ENCODE results near the gene RIC8A.
"Not testable (repeated sequence)": the region's sequence is repeated elsewhere in the genome, so short reads cannot be mapped to it uniquely, and the experiment has no call there.

The RIC8A gene

GRCh38 chr11:207208-207862 is at the start of gene RIC8A, which contains the start of gene BET1L:
Gene RIC8A, plus strand, starts transcription at chr11:207708. Its CDS starts 1,147 bp downstream, at chr11:208855.
Gene BET1L, minus strand, starts transcription at chr11:207399. Its CDS starts 78 bp downstream, at chr11:207321.
- DNase-seq = peak; percentile 98
- Mint-ChIP-seq H3K4me1 (peaks cover 36 to 61% of the 10 kb centered on the region in 2 donors), H3K27me3 (no peaks in the 10 kb centered on the region), H3K9me3 (no peaks in the 10 kb centered on the region), H3K4me3 (peak within 1 kb of the TSS; percentile 92 to 95), H3K36me3 (peaks cover 31 to 62% of the 10 kb centered on the region in 2 donors), H3K27ac (peak within 1 kb of the TSS; percentile 98)
- ATAC-seq (replicated peaks) = peak; percentile 78 to 85

GRCh38 chr11:180242-180641 is 27.3 kb upstream of the RIC8A start:
- DNase-seq; ATAC-seq (replicated peaks): not testable (repeated sequence)

GRCh38 chr11:189200-189783 is 18.2 kb upstream of the RIC8A start:
- not testable (repeated sequence) for H3K27me3 Mint-ChIP-seq, H3K4me3 Mint-ChIP-seq, H3K4me1 Mint-ChIP-seq, H3K27ac Mint-ChIP-seq, DNase-seq, H3K36me3 Mint-ChIP-seq, H3K9me3 Mint-ChIP-seq
- ATAC-seq (replicated peaks) = peak in 1 of 2 donors; percentile 10

More at GRCh38 chr11:180242-180641, 27.3 kb upstream of the RIC8A start:
- not testable (repeated sequence) for H3K4me1 Mint-ChIP-seq, H3K4me3 Mint-ChIP-seq, H3K36me3 Mint-ChIP-seq, H3K9me3 Mint-ChIP-seq, H3K27ac Mint-ChIP-seq, H3K27me3 Mint-ChIP-seq

GRCh38 chr11:189843-190311 is 17.6 kb upstream of the RIC8A start:
- DNase-seq, H3K27ac Mint-ChIP-seq, H3K36me3 Mint-ChIP-seq, H3K27me3 Mint-ChIP-seq, H3K9me3 Mint-ChIP-seq, H3K4me1 Mint-ChIP-seq, H3K4me3 Mint-ChIP-seq: not testable (repeated sequence)
- peak; percentile 70 to 83 for ATAC-seq (replicated peaks)

- DNase-seq; H3K36me3 Mint-ChIP-seq; H3K27me3 Mint-ChIP-seq; H3K4me3 Mint-ChIP-seq; ATAC-seq (replicated peaks); H3K27ac Mint-ChIP-seq; H3K9me3 Mint-ChIP-seq; H3K4me1 Mint-ChIP-seq: not testable (repeated sequence)
Observed at GRCh38 chr11:190546-190945, 17.0 kb upstream of the RIC8A start.

GRCh38 chr11:191490-192478 is 15.7 kb upstream of the RIC8A start:
- H3K4me3 Mint-ChIP-seq, H3K36me3 Mint-ChIP-seq, H3K9me3 Mint-ChIP-seq, DNase-seq, H3K4me1 Mint-ChIP-seq, H3K27ac Mint-ChIP-seq, H3K27me3 Mint-ChIP-seq: not testable (repeated sequence)
- ATAC-seq (replicated peaks) = peak; percentile 85 to 91

DNA sequence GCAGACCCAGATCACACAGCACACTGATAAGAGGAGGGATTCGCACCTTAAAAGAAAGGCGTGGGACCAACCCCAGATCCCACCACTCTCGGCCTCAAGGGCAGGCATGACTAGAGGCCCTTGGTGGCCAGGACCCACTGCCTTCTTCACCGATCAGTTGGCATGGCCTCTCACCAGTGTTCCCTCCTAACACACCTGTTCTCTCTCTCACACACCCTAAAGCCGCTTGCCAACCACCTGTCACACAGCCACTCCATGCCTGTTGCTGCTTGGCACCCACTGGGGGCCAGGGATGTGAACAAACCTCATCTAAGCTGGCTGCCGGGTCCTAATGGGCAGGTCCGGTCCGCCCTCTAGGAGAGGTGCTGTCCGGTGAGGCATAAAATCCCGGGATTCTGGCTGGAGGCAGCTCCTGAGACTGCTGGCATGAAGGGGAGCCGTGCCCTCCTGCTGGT is 14.8 kb upstream of the RIC8A start, which contains the start of gene SCGB1C1:
Gene SCGB1C1, plus strand, starts transcription at position 405 of the 455 bp plus-strand sequence. Its CDS starts 22 bp downstream, at position 427.
- not testable (repeated sequence) for ATAC-seq (replicated peaks); DNase-seq; H3K36me3 Mint-ChIP-seq; H3K27me3 Mint-ChIP-seq; H3K9me3 Mint-ChIP-seq; H3K27ac Mint-ChIP-seq; H3K4me3 Mint-ChIP-seq; H3K4me1 Mint-ChIP-seq

DNA sequence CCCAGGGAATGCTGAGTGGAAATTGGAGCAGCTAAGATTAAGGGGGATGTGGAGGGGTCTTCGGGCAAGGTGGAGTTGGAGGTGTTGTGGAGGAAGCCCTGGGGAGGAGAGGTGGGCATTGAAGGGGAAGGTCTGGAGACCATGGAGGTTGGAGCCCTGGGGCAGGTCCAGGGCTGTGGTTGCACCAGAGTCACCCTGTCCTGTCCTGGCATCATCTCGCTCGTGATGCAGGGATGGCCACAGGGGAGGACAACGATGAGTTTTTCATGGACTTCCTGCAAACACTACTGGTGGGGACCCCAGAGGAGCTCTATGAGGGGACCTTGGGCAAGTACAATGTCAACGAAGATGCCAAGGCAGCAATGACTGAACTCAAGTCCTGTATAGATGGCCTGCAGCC is 14.0 kb upstream of the RIC8A start:
- not testable (repeated sequence) for ATAC-seq (replicated peaks); H3K27me3 Mint-ChIP-seq

GRCh38 chr11:196786-197731 is 10.4 kb upstream of the RIC8A start:
- DNase-seq (no peak), ATAC-seq (replicated peaks) (no peak)
- Mint-ChIP-seq H3K4me3 (no peak overlapping the region), H3K27me3 (no peaks in the 10 kb centered on the region), H3K36me3 (peaks cover 0 to 4% of the 10 kb centered on the region in 2 donors), H3K4me1 (peaks cover 5 to 15% of the 10 kb centered on the region in 2 donors), H3K27ac (no peak overlapping the region), H3K9me3 (no peaks in the 10 kb centered on the region)

More for the DNA sequence above, 14.0 kb upstream of the RIC8A start:
- H3K4me1 Mint-ChIP-seq, DNase-seq, H3K36me3 Mint-ChIP-seq, H3K4me3 Mint-ChIP-seq, H3K9me3 Mint-ChIP-seq, H3K27ac Mint-ChIP-seq: not testable (repeated sequence)

- Mint-ChIP-seq H3K4me3 (no peak overlapping the region), H3K36me3 (peaks cover 5% of the 10 kb centered on the region in 2 donors), H3K27ac (peak overlapping the region; percentile 66), H3K9me3 (no peaks in the 10 kb centered on the region), H3K27me3 (no peaks in the 10 kb centered on the region), H3K4me1 (peaks cover 11 to 18% of the 10 kb centered on the region in 2 donors)
- DNase-seq = no peak
- ATAC-seq (replicated peaks) = no peak
Observed at GRCh38 chr11:197741-198235, 9.7 kb upstream of the RIC8A start.

DNA sequence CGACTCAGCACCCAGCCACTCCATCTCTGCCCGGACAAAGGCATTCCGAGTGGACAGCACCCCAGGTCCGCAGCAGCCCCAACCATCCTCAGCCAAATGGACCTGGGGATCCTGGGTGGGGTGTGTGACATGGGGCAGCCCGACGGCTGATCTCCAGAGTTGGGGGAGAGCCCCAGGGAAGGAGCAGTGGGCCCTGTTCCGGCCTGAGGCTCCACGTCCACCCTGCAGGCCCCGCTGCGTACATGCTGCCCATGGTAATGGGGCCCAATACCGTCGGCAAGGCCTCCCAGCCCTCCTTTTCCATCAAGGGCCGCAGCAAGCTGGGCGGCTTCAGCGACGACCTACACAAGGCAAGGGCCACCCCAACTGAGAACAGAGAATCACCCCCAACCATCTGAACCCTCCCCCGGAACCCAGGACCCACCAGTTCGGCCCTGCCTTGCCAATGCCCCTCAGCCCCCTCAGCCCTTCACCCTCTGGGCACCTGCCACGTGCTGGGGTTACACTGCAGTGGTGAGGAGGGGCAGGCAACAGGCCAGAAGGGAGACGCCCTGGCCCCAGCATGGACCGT is 9.2 kb upstream of the RIC8A start:
- DNase-seq (no peak), ATAC-seq (replicated peaks) (no peak)
- H3K27me3 Mint-ChIP-seq = no peaks in the 10 kb centered on the region
- peaks cover 14 to 23% of the 10 kb centered on the region in 2 donors for H3K4me1 Mint-ChIP-seq
- no peak overlapping the region for H3K4me3 Mint-ChIP-seq
- H3K36me3 Mint-ChIP-seq = peaks cover 10% of the 10 kb centered on the region in 2 donors
- H3K9me3 Mint-ChIP-seq = no peaks in the 10 kb centered on the region
- H3K27ac Mint-ChIP-seq = no peak overlapping the region

GRCh38 chr11:199004-199581 is 8.4 kb upstream of the RIC8A start:
- DNase-seq = no peak
- Mint-ChIP-seq H3K36me3 (peaks cover 14 to 18% of the 10 kb centered on the region in 2 donors), H3K9me3 (no peaks in the 10 kb centered on the region), H3K27ac (no peak overlapping the region), H3K4me3 (no peak overlapping the region), H3K4me1 (peaks cover 22 to 31% of the 10 kb centered on the region in 2 donors), H3K27me3 (no peaks in the 10 kb centered on the region)
- ATAC-seq (replicated peaks) = no peak
